ENCODE data around the gene PNPLA6. TPM values are rescaled to one million over a fixed set of nuclear protein-coding genes. Genes with fewer than 3 reads are reported as not detected.

The PNPLA6 gene
- total and polyA plus RNA-seq, 2 experiments from 2014 or later = 66.6 to 135 TPM

- Histone ChIP-seq H3K4me3 (no peak overlapping the region), H3K9me2 (ENCODE audit: insufficient read depth) (no peaks in the 10 kb centered on the region), H3K4me2 (no peak overlapping the region), H3K27ac (ENCODE audit: low read depth) (no peak overlapping the region), H3K27me3 (ENCODE audit: insufficient read depth) (no peaks in the 10 kb centered on the region), H3F3A (replicated peaks; ENCODE audit: low read depth) (no peaks in the 10 kb centered on the region), H2AFZ (no peak overlapping the region), H3K4me1 (ENCODE audit: insufficient read depth) (no peaks in the 10 kb centered on the region), H4K20me1 (replicated peaks; ENCODE audit: insufficient read depth) (no peaks in the 10 kb centered on the region; the same call in 1 of the 2 replicates), H3K79me2 (replicated peaks; ENCODE audit: insufficient read depth) (no peaks in the 10 kb centered on the region), H3K36me3 (ENCODE audit: insufficient read depth) (no peaks in the 10 kb centered on the region)
- H3K9me3 Mint-ChIP-seq = no peaks in the 10 kb centered on the region; the same call in 2 of the 3 replicates
- no peak overlapping the region for H3K4me3 Mint-ChIP-seq
- DNase-seq (ENCODE audit: low spot score) (no peak), ATAC-seq (no peak)
- H3K27me3 Mint-ChIP-seq (ENCODE audit: insufficient read depth, low read depth, poor library complexity) = peaks cover 3% of the 10 kb centered on the region
- no peak overlapping the region for H3K27ac Mint-ChIP-seq
- H3K4me1 Mint-ChIP-seq = no peaks in the 10 kb centered on the region
- TF ChIP-seq CTCF (conservative IDR thresholded peaks at IDR 0.05; ENCODE audit: low read depth in 2 of 2) (no peak), JUNB (IDR thresholded peaks at IDR 0.05; ENCODE audit: unreplicated experiment) (no peak), STAT1 (IDR thresholded peaks at IDR 0.05; ENCODE audit: unreplicated experiment) (no peak)
- TF ChIP-seq, protein P1, sequence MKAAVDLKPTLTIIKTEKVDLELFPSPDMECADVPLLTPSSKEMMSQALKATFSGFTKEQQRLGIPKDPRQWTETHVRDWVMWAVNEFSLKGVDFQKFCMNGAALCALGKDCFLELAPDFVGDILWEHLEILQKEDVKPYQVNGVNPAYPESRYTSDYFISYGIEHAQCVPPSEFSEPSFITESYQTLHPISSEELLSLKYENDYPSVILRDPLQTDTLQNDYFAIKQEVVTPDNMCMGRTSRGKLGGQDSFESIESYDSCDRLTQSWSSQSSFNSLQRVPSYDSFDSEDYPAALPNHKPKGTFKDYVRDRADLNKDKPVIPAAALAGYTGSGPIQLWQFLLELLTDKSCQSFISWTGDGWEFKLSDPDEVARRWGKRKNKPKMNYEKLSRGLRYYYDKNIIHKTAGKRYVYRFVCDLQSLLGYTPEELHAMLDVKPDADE (IDR thresholded peaks at IDR 0.05) = no peak
- peaks cover 2% of the 10 kb centered on the region; the same call in 2 of the 3 replicates for H3K36me3 Mint-ChIP-seq (ENCODE audit: low read depth)
Observed at GRCh38 chr19:7565332-7565731, 29.8 kb downstream of the PNPLA6 start.

DNA sequence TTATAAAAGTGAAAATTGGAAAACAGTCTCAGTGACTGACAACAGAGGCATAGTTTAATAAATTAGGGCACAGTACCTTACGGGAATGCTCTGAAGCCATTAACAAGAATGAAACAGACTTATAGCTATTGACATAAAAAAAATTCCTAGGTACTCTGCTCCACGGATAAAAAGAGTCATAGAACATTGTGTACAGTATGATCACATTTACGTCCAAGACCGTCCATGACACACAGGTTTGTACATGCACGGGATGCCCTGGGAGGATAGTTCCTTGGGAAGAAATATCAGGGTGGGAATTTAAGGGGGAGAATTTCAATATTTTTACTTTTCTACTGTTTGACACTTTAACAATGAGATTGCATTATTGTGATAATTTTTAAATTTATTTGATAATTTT is 35.2 kb downstream of the PNPLA6 start:
- ATAC-seq (no peak), DNase-seq (ENCODE audit: low spot score) (no peak)
- H2AFZ ChIP-seq = no peak overlapping the region
- no peak overlapping the region for H3K27ac Mint-ChIP-seq
- no peaks in the 10 kb centered on the region for H3K79me2 ChIP-seq (replicated peaks; ENCODE audit: insufficient read depth)
- no peaks in the 10 kb centered on the region for H3F3A ChIP-seq (replicated peaks; ENCODE audit: low read depth)
- no peaks in the 10 kb centered on the region for H3K9me3 Mint-ChIP-seq
- no peak overlapping the region for H3K4me3 ChIP-seq
- no peak overlapping the region for H3K4me3 Mint-ChIP-seq
- H3K36me3 ChIP-seq (ENCODE audit: insufficient read depth) = no peaks in the 10 kb centered on the region
- no peak overlapping the region for H3K4me2 ChIP-seq
- no peaks in the 10 kb centered on the region for H3K9me2 ChIP-seq (ENCODE audit: insufficient read depth)
- H3K27me3 Mint-ChIP-seq (ENCODE audit: insufficient read depth, low read depth, poor library complexity) = peaks cover 2% of the 10 kb centered on the region
- no peaks in the 10 kb centered on the region for H3K4me1 Mint-ChIP-seq
- no peaks in the 10 kb centered on the region for H3K4me1 ChIP-seq (ENCODE audit: insufficient read depth)
- no peaks in the 10 kb centered on the region for H4K20me1 ChIP-seq (replicated peaks; ENCODE audit: insufficient read depth)
- H3K36me3 Mint-ChIP-seq (ENCODE audit: low read depth) = no peaks in the 10 kb centered on the region
- no peak overlapping the region for H3K27ac ChIP-seq (ENCODE audit: low read depth)
- H3K27me3 ChIP-seq (ENCODE audit: insufficient read depth) = no peaks in the 10 kb centered on the region
- TF ChIP-seq CTCF (conservative IDR thresholded peaks at IDR 0.05; ENCODE audit: low read depth in 2 of 2) (no peak), ZNF462 (CRISPR knock-in tag; IDR thresholded peaks at IDR 0.05) (no peak)
- TF ChIP-seq, protein P2, sequence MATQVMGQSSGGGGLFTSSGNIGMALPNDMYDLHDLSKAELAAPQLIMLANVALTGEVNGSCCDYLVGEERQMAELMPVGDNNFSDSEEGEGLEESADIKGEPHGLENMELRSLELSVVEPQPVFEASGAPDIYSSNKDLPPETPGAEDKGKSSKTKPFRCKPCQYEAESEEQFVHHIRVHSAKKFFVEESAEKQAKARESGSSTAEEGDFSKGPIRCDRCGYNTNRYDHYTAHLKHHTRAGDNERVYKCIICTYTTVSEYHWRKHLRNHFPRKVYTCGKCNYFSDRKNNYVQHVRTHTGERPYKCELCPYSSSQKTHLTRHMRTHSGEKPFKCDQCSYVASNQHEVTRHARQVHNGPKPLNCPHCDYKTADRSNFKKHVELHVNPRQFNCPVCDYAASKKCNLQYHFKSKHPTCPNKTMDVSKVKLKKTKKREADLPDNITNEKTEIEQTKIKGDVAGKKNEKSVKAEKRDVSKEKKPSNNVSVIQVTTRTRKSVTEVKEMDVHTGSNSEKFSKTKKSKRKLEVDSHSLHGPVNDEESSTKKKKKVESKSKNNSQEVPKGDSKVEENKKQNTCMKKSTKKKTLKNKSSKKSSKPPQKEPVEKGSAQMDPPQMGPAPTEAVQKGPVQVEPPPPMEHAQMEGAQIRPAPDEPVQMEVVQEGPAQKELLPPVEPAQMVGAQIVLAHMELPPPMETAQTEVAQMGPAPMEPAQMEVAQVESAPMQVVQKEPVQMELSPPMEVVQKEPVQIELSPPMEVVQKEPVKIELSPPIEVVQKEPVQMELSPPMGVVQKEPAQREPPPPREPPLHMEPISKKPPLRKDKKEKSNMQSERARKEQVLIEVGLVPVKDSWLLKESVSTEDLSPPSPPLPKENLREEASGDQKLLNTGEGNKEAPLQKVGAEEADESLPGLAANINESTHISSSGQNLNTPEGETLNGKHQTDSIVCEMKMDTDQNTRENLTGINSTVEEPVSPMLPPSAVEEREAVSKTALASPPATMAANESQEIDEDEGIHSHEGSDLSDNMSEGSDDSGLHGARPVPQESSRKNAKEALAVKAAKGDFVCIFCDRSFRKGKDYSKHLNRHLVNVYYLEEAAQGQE (IDR thresholded peaks at IDR 0.05; ENCODE audit: unreplicated experiment) = no peak
